ENCODE results near the gene OSTM1. TPM values are rescaled to one million over a fixed set of nuclear protein-coding genes. Genes with fewer than 3 reads are reported as not detected.

Gene OSTM1
- polyA plus RNA-seq, 3 donors, result 13.4 to 60.1 (median 49.7) TPM

GRCh38 chr6:108106694-108107093 lies 32.2 kb upstream of the OSTM1 start:
- Mint-ChIP-seq H3K36me3 (no peaks in the 10 kb centered on the region), H3K27ac (no peak overlapping the region), H3K4me1 (no peaks in the 10 kb centered on the region), H3K27me3 (ENCODE audit: low read depth in 3 of 3) (peaks cover 20 to 30% (median 22%) of the 10 kb centered on the region in 3 donors), H3K9me3 (peaks cover 0 to 3% (median 0%) of the 10 kb centered on the region in 7 donors), H3K4me3 (no peak overlapping the region)
- Histone ChIP-seq H2AFZ (ENCODE audit: insufficient read depth, low read depth, low read length, poor library complexity, severe bottlenecking) (no peak overlapping the region), H3K4me2 (replicated peaks; ENCODE audit: extremely low read depth, low read length, poor library complexity, severe bottlenecking) (no peak overlapping the region), H3K9ac (ENCODE audit: insufficient read depth, low read length, poor library complexity, severe bottlenecking) (no peak overlapping the region), H3K27me3 (ENCODE audit: control insufficient read depth in 2 of 2, insufficient read depth in 2 of 2, low read length in 2 of 2) (peaks cover 7 to 24% of the 10 kb centered on the region in 2 donors), H4K20me1 (ENCODE audit: insufficient read depth, low read length) (no peaks in the 10 kb centered on the region), H3K27ac (ENCODE audit: low read depth in 1 of 2, low read length in 2 of 2) (no peak overlapping the region), H3K36me3 (replicated peaks in 1 of 2; ENCODE audit: control insufficient read depth in 1 of 2, insufficient read depth in 2 of 2, low read length in 2 of 2) (no peaks in the 10 kb centered on the region), H3K79me2 (ENCODE audit: insufficient read depth, low read length) (no peaks in the 10 kb centered on the region), H3K9me3 (replicated peaks in 1 of 2; ENCODE audit: control insufficient read depth in 1 of 2, insufficient read depth in 1 of 2, low read length in 2 of 2) (no peaks in the 10 kb centered on the region), H3K4me3 (replicated peaks in 1 of 3; ENCODE audit: low read depth in 2 of 3, low read length in 3 of 3) (no peak overlapping the region), H3K4me1 (ENCODE audit: control insufficient read depth in 1 of 2, insufficient read depth in 2 of 2, low read length in 2 of 2) (no peaks in the 10 kb centered on the region)
- DNase-seq, result no peak
- no peak for TF ChIP-seq CTCF (IDR thresholded peaks at IDR 0.05)
- intact Hi-C loops (cut with micrococcal nuclease), result no loop called here
- WGBS (ENCODE audit: insufficient coverage), result 100% methylated on average over 1 of the region's 1 CpG

- H3K9me3 Mint-ChIP-seq, result peaks cover 0 to 3% (median 0%) of the 10 kb centered on the region in 7 donors
- no peaks in the 10 kb centered on the region for H3K4me1 ChIP-seq (ENCODE audit: control insufficient read depth in 1 of 2, insufficient read depth in 2 of 2, low read length in 2 of 2)
- H3K27ac Mint-ChIP-seq, result no peak overlapping the region
- H3K27me3 ChIP-seq (ENCODE audit: control insufficient read depth in 2 of 2, insufficient read depth in 2 of 2, low read length in 2 of 2), result peaks cover 6 to 21% of the 10 kb centered on the region in 2 donors
- no peak overlapping the region for H3K27ac ChIP-seq (ENCODE audit: low read depth in 1 of 2, low read length in 2 of 2)
- no peak overlapping the region for H3K9ac ChIP-seq (ENCODE audit: insufficient read depth, low read length, poor library complexity, severe bottlenecking)
- no peak overlapping the region for H3K4me2 ChIP-seq (replicated peaks; ENCODE audit: extremely low read depth, low read length, poor library complexity, severe bottlenecking)
- peaks cover 16 to 25% (median 18%) of the 10 kb centered on the region in 3 donors for H3K27me3 Mint-ChIP-seq (ENCODE audit: low read depth in 3 of 3)
- TF ChIP-seq CTCF (IDR thresholded peaks at IDR 0.05), result no peak
- DNase-seq, result no peak
- no peaks in the 10 kb centered on the region for H3K79me2 ChIP-seq (ENCODE audit: insufficient read depth, low read length)
- no peak overlapping the region for H3K4me3 Mint-ChIP-seq
- no peaks in the 10 kb centered on the region for H3K9me3 ChIP-seq (replicated peaks in 1 of 2; ENCODE audit: control insufficient read depth in 1 of 2, insufficient read depth in 1 of 2, low read length in 2 of 2)
- H3K36me3 ChIP-seq (replicated peaks in 1 of 2; ENCODE audit: control insufficient read depth in 1 of 2, insufficient read depth in 2 of 2, low read length in 2 of 2), result no peaks in the 10 kb centered on the region
- H3K36me3 Mint-ChIP-seq, result no peaks in the 10 kb centered on the region
- no peaks in the 10 kb centered on the region for H4K20me1 ChIP-seq (ENCODE audit: insufficient read depth, low read length)
- H2AFZ ChIP-seq (ENCODE audit: insufficient read depth, low read depth, low read length, poor library complexity, severe bottlenecking), result no peak overlapping the region
- H3K4me1 Mint-ChIP-seq, result no peaks in the 10 kb centered on the region
- intact Hi-C loops (cut with micrococcal nuclease), result no loop called here
- H3K4me3 ChIP-seq (replicated peaks in 1 of 3; ENCODE audit: low read depth in 2 of 3, low read length in 3 of 3), result no peak overlapping the region
- WGBS (ENCODE audit: insufficient coverage), result 100% methylated on average over 2 of the region's 5 CpGs
Observed at GRCh38 chr6:108106261-108106660, 31.7 kb upstream of the OSTM1 start.
